ENCODE results near the gene ALDH6A1. TPM values are rescaled to one million over a fixed set of nuclear protein-coding genes. Genes with fewer than 3 reads are reported as not detected.

The ALDH6A1 gene
- total RNA-seq, 1 donor from 2014 or later, result 4.9 TPM

DNA sequence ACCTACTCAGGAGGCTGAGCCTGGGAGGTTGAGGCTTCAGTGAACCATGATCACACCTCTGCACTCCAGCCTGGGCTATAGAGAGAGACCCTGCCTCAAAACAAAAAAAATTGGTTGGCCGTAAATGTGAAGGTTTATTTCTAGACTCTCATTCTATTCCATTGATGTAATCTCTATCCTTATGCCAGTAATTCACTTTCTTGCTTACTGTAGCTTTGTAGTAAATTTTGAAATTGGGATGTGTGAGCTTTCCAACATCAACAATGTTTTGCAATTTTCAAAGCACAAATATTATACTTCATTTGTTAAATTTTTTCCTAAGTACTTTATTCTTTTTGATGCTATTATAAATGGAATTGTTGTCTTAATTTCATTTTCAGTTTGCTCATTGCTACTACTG, 25.1 kb upstream of the ALDH6A1 start:
- Histone ChIP-seq H3K9me3 (no peaks in the 10 kb centered on the region), H3K27ac (peak overlapping the region in 1 of 2 donors; percentile 31), H3K36me3 (peaks cover 6 to 13% of the 10 kb centered on the region in 2 donors), H3K4me1 (peaks cover 0 to 3% of the 10 kb centered on the region in 2 donors), H3K4me3 (no peak overlapping the region), H3K27me3 (no peaks in the 10 kb centered on the region)
- intact Hi-C loops (cut with DNase I), result no loop called here
- TF ChIP-seq, protein P1, sequence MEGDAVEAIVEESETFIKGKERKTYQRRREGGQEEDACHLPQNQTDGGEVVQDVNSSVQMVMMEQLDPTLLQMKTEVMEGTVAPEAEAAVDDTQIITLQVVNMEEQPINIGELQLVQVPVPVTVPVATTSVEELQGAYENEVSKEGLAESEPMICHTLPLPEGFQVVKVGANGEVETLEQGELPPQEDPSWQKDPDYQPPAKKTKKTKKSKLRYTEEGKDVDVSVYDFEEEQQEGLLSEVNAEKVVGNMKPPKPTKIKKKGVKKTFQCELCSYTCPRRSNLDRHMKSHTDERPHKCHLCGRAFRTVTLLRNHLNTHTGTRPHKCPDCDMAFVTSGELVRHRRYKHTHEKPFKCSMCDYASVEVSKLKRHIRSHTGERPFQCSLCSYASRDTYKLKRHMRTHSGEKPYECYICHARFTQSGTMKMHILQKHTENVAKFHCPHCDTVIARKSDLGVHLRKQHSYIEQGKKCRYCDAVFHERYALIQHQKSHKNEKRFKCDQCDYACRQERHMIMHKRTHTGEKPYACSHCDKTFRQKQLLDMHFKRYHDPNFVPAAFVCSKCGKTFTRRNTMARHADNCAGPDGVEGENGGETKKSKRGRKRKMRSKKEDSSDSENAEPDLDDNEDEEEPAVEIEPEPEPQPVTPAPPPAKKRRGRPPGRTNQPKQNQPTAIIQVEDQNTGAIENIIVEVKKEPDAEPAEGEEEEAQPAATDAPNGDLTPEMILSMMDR (IDR thresholded peaks at IDR 0.05), result no peak
- no peak for DNase-seq (ENCODE audit: low spot score in 2 of 2)

DNA sequence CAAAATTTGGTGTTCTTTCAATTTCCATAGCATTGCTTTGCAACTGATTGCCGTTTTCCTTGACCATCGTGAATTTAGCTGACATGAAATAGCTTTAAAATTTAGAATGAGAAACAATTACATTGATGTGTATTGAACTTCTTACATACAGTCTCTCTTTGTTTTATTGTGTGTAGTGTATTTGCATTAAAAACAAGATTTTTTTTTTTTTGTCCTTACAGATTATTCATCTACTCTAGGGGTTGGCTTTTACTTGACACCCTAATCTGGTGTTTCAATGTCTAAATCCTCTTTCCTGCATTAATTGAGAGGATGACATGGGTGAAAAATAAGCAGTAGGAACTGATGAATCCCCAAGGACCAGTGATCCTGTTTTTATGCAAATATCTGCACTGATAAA, 21.1 kb upstream of the ALDH6A1 start:
- intact Hi-C loops (cut with DNase I), result no loop called here
- Histone ChIP-seq H3K36me3 (peaks cover 17 to 27% of the 10 kb centered on the region in 2 donors), H3K27ac (no peak overlapping the region), H3K27me3 (no peaks in the 10 kb centered on the region), H3K4me1 (peaks cover 0 to 3% of the 10 kb centered on the region in 2 donors), H3K9me3 (no peaks in the 10 kb centered on the region), H3K4me3 (no peak overlapping the region)
- TF ChIP-seq, protein P1 (IDR thresholded peaks at IDR 0.05), result no peak
- DNase-seq (ENCODE audit: low spot score in 2 of 2), result no peak

DNA sequence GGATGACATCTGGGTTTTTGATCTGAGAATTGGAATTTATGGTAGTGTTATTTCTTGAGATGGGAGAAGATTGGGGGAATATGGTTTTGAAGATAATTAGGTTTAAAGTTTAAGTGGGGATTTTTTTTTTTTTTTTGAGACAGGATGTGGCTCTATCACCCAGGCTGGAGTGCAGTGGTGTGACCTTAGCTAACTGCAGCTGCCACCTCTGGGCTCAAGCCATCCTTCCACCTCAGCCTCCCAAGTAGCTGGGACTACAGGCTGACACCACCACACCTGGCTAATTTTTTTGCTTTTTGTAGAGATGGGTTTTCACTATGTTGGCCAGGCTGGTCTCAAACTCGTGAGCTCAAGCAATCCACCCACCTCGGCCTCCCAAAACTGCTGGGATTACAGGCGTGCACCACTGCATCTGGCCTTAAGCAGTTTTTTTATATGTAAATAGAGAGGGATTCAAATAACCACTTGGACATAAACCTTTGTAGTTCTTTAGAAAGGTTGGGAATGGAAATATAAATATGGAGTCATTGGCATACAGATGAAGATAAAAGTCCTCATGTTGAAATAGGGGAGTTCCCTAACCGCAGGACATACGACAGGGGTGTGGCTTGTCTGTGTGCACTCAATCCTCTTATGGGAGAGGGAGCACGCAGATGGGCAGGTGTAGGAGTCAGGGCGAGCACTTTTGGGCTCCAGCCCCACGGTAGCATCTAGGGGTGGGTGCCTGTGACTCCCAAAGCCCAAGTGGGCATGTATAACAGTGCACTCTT, 5.2 kb upstream of the ALDH6A1 start:
- Histone ChIP-seq H3K36me3 (peaks cover 2 to 14% of the 10 kb centered on the region in 2 donors), H3K27ac (no peak overlapping the region), H3K4me3 (no peak overlapping the region), H3K27me3 (no peaks in the 10 kb centered on the region), H3K9me3 (no peaks in the 10 kb centered on the region), H3K4me1 (peaks cover 0 to 8% of the 10 kb centered on the region in 2 donors)
- TF ChIP-seq, protein P1 (IDR thresholded peaks at IDR 0.05), result no peak
- no peak for DNase-seq (ENCODE audit: low spot score in 2 of 2)
- intact Hi-C loops (cut with DNase I), result loop anchor here (10.0 kb wide), 3 partner anchors 335 to 405 kb away; partner anchors contain the start of genes ISCA2 and NPC2

DNA sequence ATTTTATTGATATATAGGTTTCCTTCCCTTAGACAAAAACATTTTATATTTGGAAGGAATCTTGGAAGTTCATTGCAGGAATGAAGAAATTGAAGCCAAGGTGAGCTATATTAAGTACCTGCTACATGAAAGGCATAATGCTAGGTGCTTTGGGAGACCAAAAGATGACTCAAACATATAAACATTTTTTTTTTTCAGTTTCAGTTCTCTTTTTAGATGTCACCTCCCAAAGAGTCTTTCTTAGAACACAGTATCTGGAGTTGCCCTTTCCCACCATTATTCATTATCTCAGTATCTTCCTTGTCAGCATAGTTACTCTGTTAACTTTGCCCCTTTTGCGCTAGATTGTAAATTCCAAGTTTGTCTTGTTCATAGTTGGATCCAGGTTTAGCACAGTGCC, 1.6 kb upstream of the ALDH6A1 start:
- no peak for DNase-seq (ENCODE audit: low spot score in 2 of 2)
- H3K4me1 ChIP-seq, result peaks cover 0 to 16% of the 10 kb centered on the region in 2 donors
- intact Hi-C loops (cut with DNase I), result loop anchor here (10.0 kb wide), 3 partner anchors 331 to 409 kb away; partner anchors contain the start of genes ISCA2 and NPC2
- H3K9me3 ChIP-seq, result no peaks in the 10 kb centered on the region
- no peaks in the 10 kb centered on the region for H3K27me3 ChIP-seq
- H3K27ac ChIP-seq, result no peak overlapping the region
- TF ChIP-seq, protein P1 (IDR thresholded peaks at IDR 0.05), result no peak
- H3K4me3 ChIP-seq, result peak overlapping the region; percentile 68 to 91
- no peaks in the 10 kb centered on the region for H3K36me3 ChIP-seq

DNA sequence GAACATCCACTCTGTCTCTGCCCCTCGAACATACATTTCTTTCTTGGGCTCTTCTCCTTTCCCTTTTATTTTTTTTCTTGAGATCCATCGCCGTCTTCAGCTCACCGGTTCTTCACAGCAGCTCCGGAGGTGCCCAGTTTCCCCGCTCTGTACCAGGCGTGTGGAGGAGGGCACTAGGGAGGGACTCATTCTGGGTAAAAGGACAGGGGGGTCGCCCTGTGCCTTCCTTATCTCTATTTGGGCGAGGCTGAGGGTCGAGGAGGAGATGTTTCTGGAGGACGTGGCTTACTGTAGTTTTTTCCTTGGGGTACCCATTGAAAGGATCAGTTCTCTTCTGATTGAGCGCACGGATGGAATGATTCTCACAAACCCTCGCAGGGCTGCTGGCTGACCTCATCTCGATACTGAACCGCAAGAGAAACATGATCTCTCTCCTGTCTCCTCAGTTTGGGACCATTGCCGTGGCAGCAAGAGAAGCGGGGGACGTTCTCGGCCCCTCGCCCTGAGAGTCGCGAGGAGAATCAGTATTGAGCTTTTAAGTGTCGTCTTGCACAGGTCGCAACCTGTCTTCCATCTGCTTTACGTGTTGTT, 889 bp upstream of the ALDH6A1 start:
- TF ChIP-seq, protein P1 (IDR thresholded peaks at IDR 0.05), result no peak
- H3K9me3 ChIP-seq, result no peaks in the 10 kb centered on the region
- no peaks in the 10 kb centered on the region for H3K27me3 ChIP-seq
- DNase-seq (ENCODE audit: low spot score in 2 of 2), result no peak
- peak overlapping the region; percentile 77 to 78 for H3K27ac ChIP-seq
- H3K36me3 ChIP-seq, result no peaks in the 10 kb centered on the region
- H3K4me3 ChIP-seq, result peak overlapping the region; percentile 68 to 91
- intact Hi-C loops (cut with DNase I), result loop anchor here (10.0 kb wide), 3 partner anchors 330 to 410 kb away; partner anchors contain the start of genes ISCA2 and NPC2
- H3K4me1 ChIP-seq, result peaks cover 0 to 16% of the 10 kb centered on the region in 2 donors
